H1 (cell line): ENCODE data around the gene ACTR8. TPM values are rescaled to one million over a fixed set of nuclear protein-coding genes. Genes with fewer than 3 reads are reported as not detected.

ENCODE experiments used
- CTCF ChIA-PET: fragments of 300-600 bp; sonication (Branson Sonifier 250); formaldehyde crosslinking; loops from one replicate; lab custom pipeline; 2021; ENCODE audit not compliant: partially characterized antibody; lab: Charles Lee
- POLR2A ChIA-PET: fragments of 300-600 bp; sonication (Branson Sonifier 250); formaldehyde crosslinking; loops from one replicate; lab custom pipeline; 2021; ENCODE audit warnings: inconsistent platforms; ENCODE audit not compliant: partially characterized antibody; lab: Charles Lee
- DNase-seq, 2 experiments: peaks; one replicate each; pipeline versions ENCODE4 v3.0.0 to v3.0.0-alpha.2; 2010 to 2022; ENCODE audit warnings: low spot score in 2 of 2, low read depth in 1 of 2, mixed read lengths in 1 of 2
- FAIRE-seq: peaks from 2 replicates; lab custom pipeline; 2011; peaks lifted over from hg19 to GRCh38; lab: Jason Lieb, UNC
- H2AFZ ChIP-seq: 2 replicates; pipeline ENCODE4 v1.8.1; 2012; ENCODE audit warnings: low read length, inconsistent platforms
- H2AK5ac ChIP-seq: 2 replicates; pipeline ENCODE4 v1.6.1; 2013; ENCODE audit warnings: low read depth, low read length
- H2BK120ac ChIP-seq: replicated peaks from 2 replicates; pipeline ENCODE3; 2013; ENCODE audit warnings: low read depth, low read length, inconsistent platforms
- H2BK12ac ChIP-seq: 2 replicates; pipeline ENCODE4 v1.6.1; 2013; ENCODE audit warnings: low read depth, low read length
- H2BK15ac ChIP-seq: 2 replicates; pipeline ENCODE4 v1.6.1; 2013; ENCODE audit warnings: low read length
- H2BK20ac ChIP-seq: 2 replicates; pipeline ENCODE4 v1.6.1; 2013; ENCODE audit warnings: low read length
- H2BK5ac ChIP-seq: 2 replicates; pipeline ENCODE4 v1.6.1; 2013; ENCODE audit warnings: low read depth, low read length
- H3K14ac ChIP-seq: 2 replicates; pipeline ENCODE4 v1.6.1; 2013; ENCODE audit warnings: inconsistent platforms; ENCODE audit not compliant: insufficient read length
- H3K18ac ChIP-seq: 2 replicates; pipeline ENCODE4 v1.6.1; 2013; ENCODE audit warnings: low read length; ENCODE audit errors: extremely low read depth
- H3K23ac ChIP-seq: 2 replicates; pipeline ENCODE4 v1.6.1; 2013; ENCODE audit warnings: inconsistent platforms; ENCODE audit not compliant: insufficient read length
- H3K23me2 ChIP-seq: 2 replicates; pipeline ENCODE4 v1.6.1; 2013; ENCODE audit warnings: low read depth, low read length
- H3K27ac ChIP-seq: 2 replicates; pipeline ENCODE4 v1.6.1; 2011; ENCODE audit warnings: low read depth, low read length, inconsistent platforms
- H3K27me3 ChIP-seq, 4 experiments: replicated peaks in 1 of 4; 1 replicate in 1 of 4; 2 replicates in 3 of 4; pipeline versions ENCODE4 v1.6.1 to v1.8.1; 2011 to 2013; ENCODE audit warnings: low read length in 3 of 4, mild to moderate bottlenecking in 3 of 4, inconsistent platforms in 2 of 4, mixed read lengths in 2 of 4, moderate library complexity in 1 of 4; ENCODE audit not compliant: control insufficient read depth in 3 of 4, insufficient read depth in 3 of 4; ENCODE audit errors: extremely low read depth in 1 of 4
- H3K36me3 ChIP-seq, 4 experiments: 2 replicates each; pipeline versions ENCODE4 v1.6.1 to v1.8.1; 2011 to 2013; ENCODE audit warnings: mild to moderate bottlenecking in 4 of 4, low read length in 3 of 4, moderate library complexity in 2 of 4, control low read depth in 1 of 4, inconsistent platforms in 1 of 4; ENCODE audit not compliant: insufficient read depth in 4 of 4, control insufficient read depth in 2 of 4
- H3K4ac ChIP-seq: replicated peaks from 2 replicates; pipeline ENCODE3; 2013; ENCODE audit warnings: low read length, low read depth, mixed read lengths, inconsistent platforms; ENCODE audit not compliant: insufficient read length
- H3K4me1 ChIP-seq, 4 experiments: replicated peaks in 1 of 4; 1 replicate in 1 of 4; 2 replicates in 3 of 4; pipeline versions ENCODE4 v1.6.1 to v1.8.1; 2011 to 2013; ENCODE audit warnings: low read length in 3 of 4, inconsistent platforms in 2 of 4, mixed read lengths in 1 of 4; ENCODE audit not compliant: insufficient read depth in 4 of 4, control insufficient read depth in 3 of 4
- H3K4me2 ChIP-seq, 2 experiments: 2 replicates each; pipeline versions ENCODE4 v1.6.1 to v1.8.1; 2011 to 2013; ENCODE audit warnings: low read depth in 2 of 2, low read length in 2 of 2, control low read depth in 1 of 2, inconsistent platforms in 1 of 2, mild to moderate bottlenecking in 1 of 2; ENCODE audit not compliant: insufficient read depth in 1 of 2
- H3K4me3 ChIP-seq, 4 experiments: fragments of 200-600, 300-600 bp in 1 of 4; sonication (generic), shearing (Covaris generic), sonication (Bioruptor Twin) in 1 of 4; 2 replicates each; pipeline versions ENCODE4 v1.5.1 to v1.8.1; 2011 to 2016; ENCODE audit warnings: low read length in 4 of 4, low read depth in 3 of 4, control low read depth in 2 of 4, inconsistent platforms in 2 of 4, mild to moderate bottlenecking in 2 of 4, mixed read lengths in 1 of 4, moderate library complexity in 1 of 4; ENCODE audit not compliant: insufficient read depth in 2 of 4; ENCODE audit errors: extremely low read depth in 1 of 4
- H3K56ac ChIP-seq: replicated peaks from 2 replicates; pipeline ENCODE3; 2013; ENCODE audit warnings: low read depth, mild to moderate bottlenecking, mixed read lengths, low read length, inconsistent platforms; ENCODE audit not compliant: insufficient read length
- H3K79me1 ChIP-seq: 2 replicates; pipeline ENCODE4 v1.6.1; 2013; ENCODE audit warnings: low read depth, low read length, control low read depth
- H3K79me2 ChIP-seq, 2 experiments: 2 replicates each; pipeline versions ENCODE4 v1.6.1 to v1.8.1; 2012 to 2013; ENCODE audit warnings: low read length in 2 of 2, mild to moderate bottlenecking in 2 of 2, inconsistent platforms in 1 of 2; ENCODE audit not compliant: insufficient read depth in 2 of 2, control insufficient read depth in 1 of 2
- H3K9ac ChIP-seq, 4 experiments: replicated peaks in 1 of 4; 1 replicate in 1 of 4; 2 replicates in 3 of 4; pipeline versions ENCODE4 v1.6.1 to v1.8.1; 2011 to 2013; ENCODE audit warnings: low read depth in 3 of 4, low read length in 3 of 4, control low read depth in 2 of 4, mild to moderate bottlenecking in 2 of 4, moderate library complexity in 2 of 4, inconsistent platforms in 1 of 4; ENCODE audit errors: extremely low read depth in 1 of 4
- H3K9me3 ChIP-seq, 2 experiments: 2 replicates each; pipeline versions ENCODE4 v1.6.1 to v1.8.1; 2012 to 2013; ENCODE audit warnings: mild to moderate bottlenecking in 2 of 2, moderate library complexity in 2 of 2, control low read depth in 1 of 2, inconsistent platforms in 1 of 2, low read depth in 1 of 2, low read length in 1 of 2, mixed read lengths in 1 of 2; ENCODE audit not compliant: insufficient read depth in 2 of 2
- H4K20me1 ChIP-seq, 2 experiments: replicated peaks in 1 of 2; 2 replicates each; pipeline versions ENCODE3 to v1.8.1; 2011 to 2013; ENCODE audit warnings: inconsistent platforms in 2 of 2, low read length in 2 of 2, mild to moderate bottlenecking in 1 of 2; ENCODE audit not compliant: insufficient read depth in 2 of 2, control insufficient read depth in 1 of 2
- H4K5ac ChIP-seq: 2 replicates; pipeline ENCODE4 v1.6.1; 2013; ENCODE audit warnings: low read length, low read depth, mixed read lengths, inconsistent platforms; ENCODE audit not compliant: insufficient read length
- H4K8ac ChIP-seq: 2 replicates; pipeline ENCODE4 v1.8.0; 2013; ENCODE audit warnings: mild to moderate bottlenecking, moderate library complexity, low read length, inconsistent platforms; ENCODE audit not compliant: insufficient read depth; ENCODE audit errors: extremely low read depth
- H4K91ac ChIP-seq: replicated peaks from 2 replicates; pipeline ENCODE3; 2013; ENCODE audit warnings: low read length, mixed read lengths, inconsistent platforms; ENCODE audit not compliant: insufficient read length
- KDM5A ChIP-seq: fragments of 200-600 bp; IDR thresholded peaks from 2 replicates; pipeline ENCODE4 v1.7.1; 2012; ENCODE audit warnings: mild to moderate bottlenecking, low read length, inconsistent platforms, mixed read lengths
- RAD21 ChIP-seq, 2 experiments: IDR thresholded peaks in 1 of 2; conservative IDR thresholded peaks in 1 of 2; 2 replicates each; pipeline ENCODE4 v1.6.1; 2011; ENCODE audit warnings: low read depth in 2 of 2, low read length in 2 of 2, improper control_type of control experiment in 1 of 2, inconsistent platforms in 1 of 2, mild to moderate bottlenecking in 1 of 2, moderate library complexity in 1 of 2
- RBBP5 ChIP-seq: IDR thresholded peaks from 2 replicates; pipeline ENCODE4 v1.7.1; 2012; ENCODE audit warnings: low read depth, mild to moderate bottlenecking, inconsistent platforms, low read length, moderate library complexity, borderline replicate concordance
- TBP ChIP-seq: IDR thresholded peaks from 2 replicates; pipeline ENCODE4 v1.6.1; 2011; ENCODE audit warnings: low read depth, low read length, improper control_type of control experiment
- WGBS, 2 experiments: shearing (Covaris generic) in 1 of 2; methylation state at CpG; one replicate each; pipeline versions ENCODE4 v1.1.6 to v1.1.7; 2013 to 2015; ENCODE audit warnings: low lambda C conversion rate in 2 of 2, mixed read lengths in 2 of 2, inconsistent platforms in 1 of 2, low coverage in 1 of 2, missing lambda C conversion rate in 1 of 2; ENCODE audit not compliant: insufficient replicate concordance in 2 of 2, insufficient coverage in 1 of 2, insufficient read length in 1 of 2; ENCODE audit errors: extremely low coverage in 1 of 2, missing lambda C conversion rate in 1 of 2; 5-methylcytosine and 5-hydroxymethylcytosine counted together
- polyA plus RNA-seq, 7 experiments: library from polyadenylated mRNA; depleted of rRNA in 3 of 7; stranded (reverse) in 5 of 7; unstranded in 2 of 7; fragments of >200 nt in 5 of 7; fragments of 200-250 nt in 2 of 7; gene quantifications; 1 replicate in 5 of 7; 2 replicates in 1 of 7; 4 replicates in 1 of 7; pipeline versions ENCODE4 v1.2.1 to v1.2.3, GENCODE V29; 2011 to 2013; ENCODE audit warnings: missing spikeins in 2 of 7, mixed read lengths in 2 of 7
- total RNA-seq: library from RNA; stranded (reverse); fragmentation: NEBNext Ultra II Directional; extraction: Animal tissue kit (Norgen Biotek cat#: 25700); gene quantifications from 2 replicates; pipeline ENCODE4 v1.2.1, GENCODE V29; 2021
- TF ChIP-seq, protein P1 (sequence below): IDR thresholded peaks from 2 replicates; pipeline ENCODE4 v1.6.1; 2012; ENCODE audit warnings: low read length, inconsistent platforms

The ACTR8 gene
- total and polyA plus RNA-seq, 2 of the 8 experiments (the other 6 are each of a cell fraction or from before 2014, with no cell fraction given) = 8.3 to 26.9 TPM

GRCh38 chr3:53885239-53885638 is 3.3 kb upstream of the ACTR8 start:
- H3K56ac ChIP-seq = no peak overlapping the region
- peaks cover 3 to 26% (median 11%) of the 10 kb centered on the region in 4 experiments; a peak in 6 of 8 replicates for H3K36me3 ChIP-seq
- H4K91ac ChIP-seq = no peak overlapping the region
- H2AFZ ChIP-seq = no peak overlapping the region
- 97% methylated on average over 3 of the region's 3 CpGs; no CpG with 5 or more reads in 1 of the 2 experiments for WGBS, 2 experiments
- H3K23ac ChIP-seq = no peak overlapping the region
- ChIA-PET CTCF (interaction anchor here (1.4 kb wide), 1 partner anchor 28 kb away, joined by 3 read pairs; no protein-coding TSS in a partner anchor), POLR2A (no interaction called here)
- no peak overlapping the region for H2BK15ac ChIP-seq
- H3K18ac ChIP-seq = no peak overlapping the region
- H4K8ac ChIP-seq = no peak overlapping the region
- H3K9me3 ChIP-seq = no peaks in the 10 kb centered on the region
- H3K9ac ChIP-seq = no peak overlapping the region
- no peak overlapping the region for H3K4me3 ChIP-seq
- FAIRE-seq (no peak), DNase-seq (no peak)
- no peak overlapping the region for H2BK20ac ChIP-seq
- no peak overlapping the region for H3K4ac ChIP-seq
- no peak overlapping the region for H2BK12ac ChIP-seq
- no peak overlapping the region for H2BK120ac ChIP-seq
- H3K14ac ChIP-seq = no peak overlapping the region
- no peaks in the 10 kb centered on the region; the same call in 1 of the 2 replicates for H3K79me1 ChIP-seq
- H3K79me2 ChIP-seq = peaks cover 0 to 37% of the 10 kb centered on the region in 2 experiments; a peak in 3 of 4 replicates
- no peak overlapping the region for H3K27ac ChIP-seq
- no peak overlapping the region for H2BK5ac ChIP-seq
- no peaks in the 10 kb centered on the region for H4K20me1 ChIP-seq
- no peak overlapping the region for H3K4me2 ChIP-seq
- H3K4me1 ChIP-seq = peaks cover 3 to 7% (median 4%) of the 10 kb centered on the region in 4 experiments; a peak in 5 of 7 replicates
- H3K27me3 ChIP-seq = no peaks in the 10 kb centered on the region
- peaks cover 2% of the 10 kb centered on the region; the same call in 1 of the 2 replicates for H3K23me2 ChIP-seq
- H2AK5ac ChIP-seq = no peak overlapping the region
- no peak overlapping the region for H4K5ac ChIP-seq
- TF ChIP-seq, protein P1, sequence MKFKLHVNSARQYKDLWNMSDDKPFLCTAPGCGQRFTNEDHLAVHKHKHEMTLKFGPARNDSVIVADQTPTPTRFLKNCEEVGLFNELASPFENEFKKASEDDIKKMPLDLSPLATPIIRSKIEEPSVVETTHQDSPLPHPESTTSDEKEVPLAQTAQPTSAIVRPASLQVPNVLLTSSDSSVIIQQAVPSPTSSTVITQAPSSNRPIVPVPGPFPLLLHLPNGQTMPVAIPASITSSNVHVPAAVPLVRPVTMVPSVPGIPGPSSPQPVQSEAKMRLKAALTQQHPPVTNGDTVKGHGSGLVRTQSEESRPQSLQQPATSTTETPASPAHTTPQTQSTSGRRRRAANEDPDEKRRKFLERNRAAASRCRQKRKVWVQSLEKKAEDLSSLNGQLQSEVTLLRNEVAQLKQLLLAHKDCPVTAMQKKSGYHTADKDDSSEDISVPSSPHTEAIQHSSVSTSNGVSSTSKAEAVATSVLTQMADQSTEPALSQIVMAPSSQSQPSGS = no peak
- no peak for TF ChIP-seq RAD21 (IDR thresholded peaks at IDR 0.05 in 1 of 2, conservative IDR thresholded peaks at IDR 0.05 in 1 of 2; ENCODE audit: low read depth in 2 of 2, low read length in 2 of 2)
- TF ChIP-seq RBBP5 = no peak
- TF ChIP-seq KDM5A = no peak
- no peak for TF ChIP-seq TBP
